ENCODE results near the gene FARP2.
"Not testable (repeated sequence)": the region's sequence is repeated elsewhere in the genome, so short reads cannot be mapped to it uniquely, and the experiment has no call there.

The FARP2 gene

DNA sequence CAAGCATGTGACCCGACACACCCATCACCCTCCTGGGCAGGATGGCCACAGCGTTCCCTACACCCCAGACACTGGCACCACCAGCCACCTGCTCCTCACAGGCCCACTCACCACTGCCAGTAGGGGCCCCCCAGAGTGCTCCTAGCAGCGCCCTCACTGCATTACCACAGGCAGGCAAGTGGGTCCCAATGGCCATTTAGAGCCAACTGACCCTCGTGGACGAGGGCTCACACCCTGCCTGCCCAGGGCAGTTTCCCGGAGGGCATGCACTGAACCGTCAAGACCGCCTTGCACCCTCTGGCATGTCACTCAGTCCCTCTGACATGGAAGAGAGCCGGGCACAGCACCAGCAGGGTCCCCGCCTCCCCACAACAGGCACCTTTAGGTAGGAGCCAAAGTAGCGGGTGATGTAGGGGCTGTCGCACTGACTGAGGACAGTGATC lies 145.0 kb downstream of the FARP2 start:
- H3K27me3 ChIP-seq (ENCODE audit: control insufficient read depth in 2 of 2, insufficient read depth in 2 of 2, low read length in 2 of 2), result no peaks in the 10 kb centered on the region
- no peak overlapping the region for H3K4me3 ChIP-seq (ENCODE audit: low read length in 2 of 2)
- H3K9me3 ChIP-seq (ENCODE audit: control insufficient read depth in 2 of 2, low read length in 2 of 2), result no peaks in the 10 kb centered on the region
- peaks cover 9 to 20% of the 10 kb centered on the region in 2 donors for H3K4me1 ChIP-seq (ENCODE audit: control insufficient read depth in 2 of 2, insufficient read depth in 2 of 2, low read length in 2 of 2)
- no peak overlapping the region for H3K27ac ChIP-seq (ENCODE audit: low read depth in 2 of 2, low read length in 2 of 2)
- no peak overlapping the region for H3K9ac ChIP-seq (ENCODE audit: low read depth in 1 of 2, low read length in 2 of 2)
- H3K36me3 ChIP-seq (ENCODE audit: control insufficient read depth in 2 of 2, insufficient read depth in 2 of 2, low read length in 2 of 2), result peaks cover 17 to 30% of the 10 kb centered on the region in 2 donors

GRCh38 chr2:241501551-241501950 lies 145.5 kb downstream of the FARP2 start:
- H3K9ac ChIP-seq (ENCODE audit: low read depth in 1 of 2, low read length in 2 of 2), result no peak overlapping the region

GRCh38 chr2:241502281-241502680 lies 146.2 kb downstream of the FARP2 start:
- peaks cover 6 to 14% of the 10 kb centered on the region in 2 donors for H3K4me1 ChIP-seq (ENCODE audit: control insufficient read depth in 2 of 2, insufficient read depth in 2 of 2, low read length in 2 of 2)
- no peak overlapping the region for H3K9ac ChIP-seq (ENCODE audit: low read depth in 1 of 2, low read length in 2 of 2)
- H3K4me3 ChIP-seq (ENCODE audit: low read length in 2 of 2), result no peak overlapping the region
- no peak overlapping the region for H3K27ac ChIP-seq (ENCODE audit: low read depth in 2 of 2, low read length in 2 of 2)
- H3K9me3 ChIP-seq (ENCODE audit: control insufficient read depth in 2 of 2, low read length in 2 of 2), result no peaks in the 10 kb centered on the region
- peaks cover 14 to 25% of the 10 kb centered on the region in 2 donors for H3K36me3 ChIP-seq (ENCODE audit: control insufficient read depth in 2 of 2, insufficient read depth in 2 of 2, low read length in 2 of 2)
- no peaks in the 10 kb centered on the region for H3K27me3 ChIP-seq (ENCODE audit: control insufficient read depth in 2 of 2, insufficient read depth in 2 of 2, low read length in 2 of 2)

More at GRCh38 chr2:241501551-241501950, 145.5 kb downstream of the FARP2 start:
- H3K9me3 ChIP-seq (ENCODE audit: control insufficient read depth in 2 of 2, low read length in 2 of 2), result no peaks in the 10 kb centered on the region
- H3K4me3 ChIP-seq (ENCODE audit: low read length in 2 of 2), result no peak overlapping the region
- peaks cover 6 to 16% of the 10 kb centered on the region in 2 donors for H3K4me1 ChIP-seq (ENCODE audit: control insufficient read depth in 2 of 2, insufficient read depth in 2 of 2, low read length in 2 of 2)
- no peaks in the 10 kb centered on the region for H3K27me3 ChIP-seq (ENCODE audit: control insufficient read depth in 2 of 2, insufficient read depth in 2 of 2, low read length in 2 of 2)
- no peak overlapping the region for H3K27ac ChIP-seq (ENCODE audit: low read depth in 2 of 2, low read length in 2 of 2)
- H3K36me3 ChIP-seq (ENCODE audit: control insufficient read depth in 2 of 2, insufficient read depth in 2 of 2, low read length in 2 of 2), result peaks cover 14 to 28% of the 10 kb centered on the region in 2 donors

DNA sequence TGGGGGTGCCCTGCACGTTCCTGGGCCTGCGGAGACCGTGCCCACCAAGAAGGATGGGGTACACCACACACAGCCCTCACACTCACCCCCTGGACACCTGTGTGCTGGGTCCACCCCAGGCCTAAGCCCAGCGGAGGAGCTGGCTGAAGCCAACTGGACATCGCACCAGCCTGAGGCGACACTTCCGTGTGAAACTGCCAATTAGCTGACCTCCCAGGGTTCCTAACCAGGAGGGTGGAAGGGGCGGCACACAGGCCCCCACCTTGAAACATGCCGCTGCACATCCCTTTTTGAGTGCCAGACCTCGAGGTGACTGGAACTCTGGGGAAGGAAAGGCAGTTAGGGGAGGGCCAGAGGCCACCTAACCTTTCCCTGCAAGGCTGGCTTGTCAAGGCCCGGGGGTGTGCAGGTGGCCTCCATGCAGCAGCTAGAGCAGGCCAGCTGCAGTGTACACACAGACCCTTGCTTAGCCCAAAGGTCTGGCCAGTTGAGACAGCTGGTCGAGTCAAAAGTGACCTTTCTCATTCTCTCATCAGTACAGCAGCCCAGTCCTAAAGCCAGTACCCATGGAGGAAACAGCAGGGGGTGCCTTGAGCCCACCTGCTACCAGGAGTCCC lies 147.8 kb downstream of the FARP2 start:
- H3K27me3 ChIP-seq (ENCODE audit: control insufficient read depth in 2 of 2, insufficient read depth in 2 of 2, low read length in 2 of 2), result no peaks in the 10 kb centered on the region
- peaks cover 5 to 17% of the 10 kb centered on the region in 2 donors for H3K36me3 ChIP-seq (ENCODE audit: control insufficient read depth in 2 of 2, insufficient read depth in 2 of 2, low read length in 2 of 2)
- no peak overlapping the region for H3K9ac ChIP-seq (ENCODE audit: low read depth in 1 of 2, low read length in 2 of 2)
- H3K27ac ChIP-seq (ENCODE audit: low read depth in 2 of 2, low read length in 2 of 2), result no peak overlapping the region
- H3K9me3 ChIP-seq (ENCODE audit: control insufficient read depth in 2 of 2, low read length in 2 of 2), result no peaks in the 10 kb centered on the region
- H3K4me3 ChIP-seq (ENCODE audit: low read length in 2 of 2), result no peak overlapping the region
- peaks cover 8 to 10% of the 10 kb centered on the region in 2 donors for H3K4me1 ChIP-seq (ENCODE audit: control insufficient read depth in 2 of 2, insufficient read depth in 2 of 2, low read length in 2 of 2)

GRCh38 chr2:241505086-241505780 lies 149.1 kb downstream of the FARP2 start:
- Histone ChIP-seq H3K9ac (ENCODE audit: low read depth in 1 of 2, low read length in 2 of 2) (no peak overlapping the region), H3K4me3 (ENCODE audit: low read length in 2 of 2) (no peak overlapping the region), H3K27ac (ENCODE audit: low read depth in 2 of 2, low read length in 2 of 2) (no peak overlapping the region), H3K4me1 (ENCODE audit: control insufficient read depth in 2 of 2, insufficient read depth in 2 of 2, low read length in 2 of 2) (peaks cover 15 to 18% of the 10 kb centered on the region in 2 donors), H3K9me3 (ENCODE audit: control insufficient read depth in 2 of 2, low read length in 2 of 2) (no peaks in the 10 kb centered on the region), H3K36me3 (ENCODE audit: control insufficient read depth in 2 of 2, insufficient read depth in 2 of 2, low read length in 2 of 2) (peaks cover 3 to 9% of the 10 kb centered on the region in 2 donors), H3K27me3 (ENCODE audit: control insufficient read depth in 2 of 2, insufficient read depth in 2 of 2, low read length in 2 of 2) (no peaks in the 10 kb centered on the region)

GRCh38 chr2:241505781-241506201 lies 149.7 kb downstream of the FARP2 start:
- Histone ChIP-seq H3K27ac (ENCODE audit: low read depth in 2 of 2, low read length in 2 of 2) (no peak overlapping the region), H3K4me3 (ENCODE audit: low read length in 2 of 2) (no peak overlapping the region), H3K9me3 (ENCODE audit: control insufficient read depth in 2 of 2, low read length in 2 of 2) (no peaks in the 10 kb centered on the region), H3K27me3 (ENCODE audit: control insufficient read depth in 2 of 2, insufficient read depth in 2 of 2, low read length in 2 of 2) (no peaks in the 10 kb centered on the region), H3K4me1 (ENCODE audit: control insufficient read depth in 2 of 2, insufficient read depth in 2 of 2, low read length in 2 of 2) (peaks cover 15 to 18% of the 10 kb centered on the region in 2 donors), H3K9ac (ENCODE audit: low read depth in 1 of 2, low read length in 2 of 2) (no peak overlapping the region), H3K36me3 (ENCODE audit: control insufficient read depth in 2 of 2, insufficient read depth in 2 of 2, low read length in 2 of 2) (peaks cover 3 to 4% of the 10 kb centered on the region in 2 donors)

DNA sequence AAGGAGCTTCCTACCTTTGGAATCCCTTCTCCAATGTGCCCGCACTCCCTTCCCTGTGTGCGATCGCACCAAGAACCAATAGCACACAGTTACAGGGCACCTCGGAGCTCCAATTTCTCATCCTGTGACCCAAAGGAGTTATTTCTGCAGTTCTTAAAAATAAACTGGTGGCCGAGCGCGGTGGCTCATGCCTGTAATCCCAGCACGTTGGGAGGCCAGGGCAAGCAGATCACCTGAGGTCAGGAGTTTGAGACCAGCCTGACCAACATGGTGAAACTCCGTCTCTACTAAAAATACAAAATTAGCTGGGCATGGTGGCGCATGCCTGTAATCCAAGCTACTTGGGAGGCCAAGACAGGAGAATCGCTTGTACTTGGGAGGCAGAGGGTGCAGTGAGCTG lies 150.2 kb downstream of the FARP2 start:
- H3K27ac ChIP-seq (ENCODE audit: low read depth in 2 of 2, low read length in 2 of 2); H3K27me3 ChIP-seq (ENCODE audit: control insufficient read depth in 2 of 2, insufficient read depth in 2 of 2, low read length in 2 of 2); H3K9ac ChIP-seq (ENCODE audit: low read depth in 1 of 2, low read length in 2 of 2); H3K36me3 ChIP-seq (ENCODE audit: control insufficient read depth in 2 of 2, insufficient read depth in 2 of 2, low read length in 2 of 2); H3K4me3 ChIP-seq (ENCODE audit: low read length in 2 of 2); H3K9me3 ChIP-seq (ENCODE audit: control insufficient read depth in 2 of 2, low read length in 2 of 2): not testable (repeated sequence)
- peaks cover 15 to 18% of the 10 kb centered on the region in 2 donors for H3K4me1 ChIP-seq (ENCODE audit: control insufficient read depth in 2 of 2, insufficient read depth in 2 of 2, low read length in 2 of 2)

DNA sequence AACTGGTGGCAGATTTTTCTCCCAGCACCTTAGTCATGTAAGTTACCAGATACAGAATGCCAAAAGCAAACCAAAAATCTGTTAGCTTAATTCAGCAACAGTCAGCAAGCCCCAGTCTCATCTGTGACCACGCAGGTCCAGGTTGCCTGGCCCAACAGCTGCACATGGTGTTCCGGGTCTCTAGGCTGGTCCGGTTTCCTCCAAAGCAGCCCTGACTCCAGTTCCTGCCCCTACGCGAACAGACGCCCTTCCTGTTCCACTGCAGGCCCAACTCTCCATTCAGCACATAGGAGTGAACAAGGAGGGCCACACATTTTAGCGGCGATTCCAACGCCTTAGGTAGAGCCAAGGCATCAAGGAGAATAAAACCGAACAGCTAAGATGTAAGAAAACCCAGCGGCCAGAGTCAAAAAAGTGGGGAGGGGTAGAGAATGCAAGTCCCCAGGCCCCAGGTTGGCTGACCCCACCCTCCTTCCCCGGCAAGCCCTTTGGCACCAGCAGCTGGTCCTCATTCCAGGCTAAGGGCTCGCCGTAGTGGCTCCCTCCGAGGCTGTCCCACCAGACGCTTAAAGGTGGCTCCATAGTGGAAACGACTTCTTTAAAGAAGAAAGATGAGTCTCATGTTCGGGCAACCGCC lies 150.8 kb downstream of the FARP2 start:
- Histone ChIP-seq H3K9me3 (ENCODE audit: control insufficient read depth in 2 of 2, low read length in 2 of 2) (no peaks in the 10 kb centered on the region), H3K36me3 (ENCODE audit: control insufficient read depth in 2 of 2, insufficient read depth in 2 of 2, low read length in 2 of 2) (peaks cover 0 to 2% of the 10 kb centered on the region in 2 donors), H3K9ac (ENCODE audit: low read depth in 1 of 2, low read length in 2 of 2) (peak overlapping the region in 1 of 2 donors; percentile 69), H3K4me1 (ENCODE audit: control insufficient read depth in 2 of 2, insufficient read depth in 2 of 2, low read length in 2 of 2) (peaks cover 15 to 18% of the 10 kb centered on the region in 2 donors), H3K27ac (ENCODE audit: low read depth in 2 of 2, low read length in 2 of 2) (no peak overlapping the region), H3K4me3 (ENCODE audit: low read length in 2 of 2) (peak overlapping the region; percentile 76 to 77), H3K27me3 (ENCODE audit: control insufficient read depth in 2 of 2, insufficient read depth in 2 of 2, low read length in 2 of 2) (no peaks in the 10 kb centered on the region)

DNA sequence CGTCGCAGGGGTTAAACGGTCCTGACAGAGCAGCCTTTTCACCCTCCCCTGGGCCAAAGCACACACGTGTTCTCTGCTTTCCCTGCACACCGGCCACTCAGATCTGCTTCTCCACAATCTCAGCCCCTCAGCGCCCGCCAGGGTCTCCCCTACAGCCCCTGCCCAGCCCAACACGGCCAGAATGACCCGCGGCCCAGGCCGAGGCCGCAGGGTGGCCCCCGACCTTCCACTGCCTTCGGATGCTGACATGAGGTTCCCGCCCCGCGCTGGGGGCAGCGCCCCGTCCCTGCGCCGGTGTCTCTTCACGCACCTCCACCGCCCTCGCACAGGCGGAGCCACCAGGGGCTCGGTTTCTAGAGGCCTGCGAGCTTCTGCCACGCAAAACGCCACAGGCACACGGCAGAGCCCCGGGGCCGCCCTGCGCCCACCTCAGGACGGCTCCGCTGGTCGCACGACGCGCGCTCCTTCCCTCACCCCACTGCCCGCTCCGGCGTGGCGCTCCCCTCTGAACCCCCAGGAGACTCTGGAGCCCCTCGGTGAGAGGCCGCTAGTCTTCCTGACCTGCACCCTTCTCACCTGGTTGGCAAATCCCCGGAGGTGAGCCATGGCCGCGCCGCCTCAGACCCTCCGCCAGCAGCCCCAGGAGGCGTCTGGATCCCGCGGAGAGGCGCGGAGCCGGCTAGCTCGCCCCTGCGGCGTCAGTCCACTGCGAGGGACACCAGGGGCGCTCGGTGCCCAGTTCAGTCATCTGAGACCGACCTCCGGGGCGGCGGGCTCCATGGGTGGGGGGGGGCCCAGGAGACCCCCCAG lies 151.6 kb downstream of the FARP2 start:
- peak overlapping the region; percentile 76 to 77 for H3K4me3 ChIP-seq (ENCODE audit: low read length in 2 of 2)

More for the DNA sequence above, 151.6 kb downstream of the FARP2 start:
- no peaks in the 10 kb centered on the region for H3K27me3 ChIP-seq (ENCODE audit: control insufficient read depth in 2 of 2, insufficient read depth in 2 of 2, low read length in 2 of 2)
- H3K27ac ChIP-seq (ENCODE audit: low read depth in 2 of 2, low read length in 2 of 2), result peak overlapping the region; percentile 56 to 72
- H3K9ac ChIP-seq (ENCODE audit: low read depth in 1 of 2, low read length in 2 of 2), result peak overlapping the region; percentile 65 to 69
- H3K9me3 ChIP-seq (ENCODE audit: control insufficient read depth in 2 of 2, low read length in 2 of 2), result no peaks in the 10 kb centered on the region
- H3K4me1 ChIP-seq (ENCODE audit: control insufficient read depth in 2 of 2, insufficient read depth in 2 of 2, low read length in 2 of 2), result peaks cover 15 to 18% of the 10 kb centered on the region in 2 donors
- H3K36me3 ChIP-seq (ENCODE audit: control insufficient read depth in 2 of 2, insufficient read depth in 2 of 2, low read length in 2 of 2), result peaks cover 0 to 2% of the 10 kb centered on the region in 2 donors

Measured in mucosa of rectum (tissue), 2 donors.